Epithelial cell of proximal tubule (primary cell): Measurements from ENCODE around the gene SCGB1A1. TPM values are rescaled to one million over a fixed set of nuclear protein-coding genes. Genes with fewer than 3 reads are reported as not detected.
A peak's percentile ranks its signal among the peaks of the same experiment; 100 is the strongest.

Source experiments
- DNase-seq: peaks from one replicate; pipeline ENCODE4 v3.0.0-alpha.2; 2011; ENCODE audit warnings: low read depth
- H3K4me3 ChIP-seq: 2 replicates; pipeline ENCODE4 v1.5.1; 2011; ENCODE audit warnings: low read depth, mild to moderate bottlenecking, low read length
- total RNA-seq: library from RNA; depleted of rRNA; stranded (reverse); fragments of >200 nt; gene quantifications from 2 replicates; pipeline ENCODE4 v1.2.3, GENCODE V29; 2015
- TF ChIP-seq, protein P1 (sequence below): conservative IDR thresholded peaks from 2 replicates; pipeline ENCODE4 v1.5.1; 2012; ENCODE audit warnings: low read depth, mild to moderate bottlenecking, low read length

The SCGB1A1 gene
- total RNA-seq, 1 donor from 2014 or later: not detected

DNA sequence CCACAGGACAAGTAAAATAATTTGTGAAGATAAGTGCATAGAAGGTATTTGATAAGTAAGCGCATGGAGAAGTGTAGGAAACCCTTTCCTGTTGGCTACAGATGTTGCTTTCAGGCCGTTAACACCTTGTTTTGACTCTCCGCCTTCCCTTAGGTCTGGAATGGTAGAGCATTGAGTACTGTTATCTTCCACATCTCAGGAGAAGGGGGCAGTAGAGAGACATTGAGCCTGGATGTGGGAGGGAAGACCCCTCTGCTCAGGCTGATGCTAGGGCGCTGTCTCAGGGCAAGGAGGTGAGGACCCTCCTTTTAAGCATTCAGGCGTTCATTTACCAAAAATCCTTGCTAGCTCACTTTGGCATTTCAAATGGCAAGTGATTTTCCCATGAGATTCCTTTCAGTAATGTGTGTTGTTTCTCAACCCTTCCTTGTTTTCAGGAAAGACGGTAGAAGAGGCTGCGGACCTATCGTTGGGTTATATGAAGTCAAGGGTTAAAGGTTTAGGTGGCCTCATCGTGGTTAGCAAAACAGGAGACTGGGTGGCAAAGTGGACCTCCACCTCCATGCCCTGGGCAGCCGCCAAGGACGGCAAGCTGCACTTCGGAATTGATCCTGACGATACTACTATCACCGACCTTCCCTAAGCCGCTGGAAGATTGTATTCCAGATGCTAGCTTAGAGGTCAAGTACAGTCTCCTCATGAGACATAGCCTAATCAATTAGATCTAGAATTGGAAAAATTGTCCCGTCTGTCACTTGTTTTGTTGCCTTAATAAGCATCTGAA is 27.0 kb upstream of the SCGB1A1 start:
- TF ChIP-seq, protein P1, sequence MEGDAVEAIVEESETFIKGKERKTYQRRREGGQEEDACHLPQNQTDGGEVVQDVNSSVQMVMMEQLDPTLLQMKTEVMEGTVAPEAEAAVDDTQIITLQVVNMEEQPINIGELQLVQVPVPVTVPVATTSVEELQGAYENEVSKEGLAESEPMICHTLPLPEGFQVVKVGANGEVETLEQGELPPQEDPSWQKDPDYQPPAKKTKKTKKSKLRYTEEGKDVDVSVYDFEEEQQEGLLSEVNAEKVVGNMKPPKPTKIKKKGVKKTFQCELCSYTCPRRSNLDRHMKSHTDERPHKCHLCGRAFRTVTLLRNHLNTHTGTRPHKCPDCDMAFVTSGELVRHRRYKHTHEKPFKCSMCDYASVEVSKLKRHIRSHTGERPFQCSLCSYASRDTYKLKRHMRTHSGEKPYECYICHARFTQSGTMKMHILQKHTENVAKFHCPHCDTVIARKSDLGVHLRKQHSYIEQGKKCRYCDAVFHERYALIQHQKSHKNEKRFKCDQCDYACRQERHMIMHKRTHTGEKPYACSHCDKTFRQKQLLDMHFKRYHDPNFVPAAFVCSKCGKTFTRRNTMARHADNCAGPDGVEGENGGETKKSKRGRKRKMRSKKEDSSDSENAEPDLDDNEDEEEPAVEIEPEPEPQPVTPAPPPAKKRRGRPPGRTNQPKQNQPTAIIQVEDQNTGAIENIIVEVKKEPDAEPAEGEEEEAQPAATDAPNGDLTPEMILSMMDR: no peak
- no peak for DNase-seq
- H3K4me3 ChIP-seq: no peak overlapping the region

DNA sequence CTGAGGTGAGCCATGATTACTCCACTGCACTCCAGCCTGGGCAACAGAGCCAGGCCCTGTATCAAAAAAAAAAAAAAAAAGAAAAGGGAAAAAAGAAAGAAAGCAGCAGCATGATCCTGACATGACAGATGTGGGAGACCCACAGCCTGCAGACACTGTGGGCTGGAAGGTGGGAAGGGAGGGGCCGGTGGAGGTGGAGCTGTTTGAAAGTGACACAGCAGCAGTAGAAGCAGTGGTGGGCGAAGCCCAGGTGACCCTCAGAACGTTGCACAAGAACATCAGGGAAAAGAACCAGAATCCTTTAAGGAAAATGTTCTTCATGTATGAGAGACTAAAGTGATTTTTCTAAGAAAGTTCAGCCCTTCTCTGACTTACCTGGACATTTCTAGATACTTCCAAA is 26.3 kb upstream of the SCGB1A1 start:
- no peak for DNase-seq
- no peak overlapping the region for H3K4me3 ChIP-seq
- TF ChIP-seq, protein P1: no peak

DNA sequence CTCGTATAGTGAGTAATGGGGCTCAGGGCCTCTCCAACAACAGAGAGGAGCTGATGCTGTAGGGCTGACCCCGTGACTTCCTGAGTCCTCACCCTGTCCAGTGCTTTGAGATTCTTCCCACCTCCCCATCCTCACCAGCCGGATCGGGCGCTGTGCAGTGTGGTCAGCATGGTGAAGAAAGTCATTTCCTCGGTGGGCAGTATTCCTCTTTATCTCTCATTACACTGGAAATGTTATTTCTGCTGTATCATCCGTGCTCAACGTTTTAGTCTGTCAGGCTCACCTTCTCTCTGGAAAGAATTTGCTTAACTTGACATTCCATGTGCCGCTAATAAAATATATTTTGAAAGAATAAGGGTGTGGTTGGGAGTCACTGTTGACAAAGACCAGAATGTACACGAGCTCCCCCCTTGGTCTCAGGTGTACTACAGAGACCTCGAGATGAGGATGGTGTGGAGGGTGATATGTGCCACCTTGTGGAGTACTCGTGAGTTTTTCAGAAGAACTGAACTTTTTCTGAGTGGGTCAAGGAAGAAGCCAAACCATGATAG is 25.7 kb upstream of the SCGB1A1 start:
- TF ChIP-seq, protein P1: peak; percentile 44
- DNase-seq: no peak
- H3K4me3 ChIP-seq: no peak overlapping the region

DNA sequence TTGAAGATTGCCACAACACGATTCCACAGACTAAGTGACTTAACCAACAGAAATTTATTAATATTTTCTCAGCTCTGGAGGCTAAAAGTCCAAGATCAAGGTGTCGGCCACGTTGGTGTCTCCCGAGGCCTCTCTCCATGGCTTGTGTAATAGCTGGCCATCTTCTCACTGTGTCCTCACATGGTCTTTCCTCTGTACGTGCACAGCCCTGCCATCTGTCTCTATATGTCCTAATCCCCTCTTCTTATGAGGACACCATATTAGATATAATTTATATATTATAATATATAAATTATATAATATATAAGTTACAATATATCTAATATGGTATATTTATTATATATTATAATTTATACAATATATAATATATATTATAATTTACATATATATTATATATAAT is 25.1 kb upstream of the SCGB1A1 start:
- TF ChIP-seq, protein P1: no peak
- no peak overlapping the region for H3K4me3 ChIP-seq
- no peak for DNase-seq

DNA sequence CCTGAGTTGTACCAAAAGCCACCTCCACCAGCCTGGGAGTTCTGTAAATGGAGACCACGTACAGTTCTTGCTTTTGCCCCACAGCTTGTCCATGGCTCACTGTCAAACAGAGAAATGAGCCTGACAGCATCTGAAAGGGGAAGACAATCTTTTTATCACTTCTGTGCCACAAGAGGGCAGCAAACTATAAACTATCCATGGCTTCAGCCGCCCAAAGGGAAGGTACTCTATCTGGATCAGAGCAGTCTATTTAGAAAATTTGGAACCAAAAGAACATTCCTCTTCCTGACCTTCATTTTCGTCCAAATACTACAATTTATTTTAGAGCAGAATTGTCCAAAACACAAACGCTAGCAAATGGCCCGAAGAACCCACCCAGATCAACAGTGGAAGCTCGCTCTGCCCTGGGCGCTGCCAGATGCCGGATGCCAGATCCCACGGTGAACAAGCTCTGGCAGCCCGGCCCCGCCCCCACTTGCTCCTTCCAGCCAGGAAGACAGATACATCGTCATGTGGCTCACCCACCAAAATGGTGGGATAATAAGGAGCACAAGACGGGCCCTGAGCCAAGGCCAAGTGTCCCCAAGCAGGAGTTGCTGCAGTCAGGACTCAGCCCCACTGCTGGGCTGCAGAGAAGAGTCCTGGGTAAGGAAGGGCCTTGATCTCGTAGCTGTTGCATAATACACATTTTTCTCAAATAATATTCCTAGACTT is 23.9 kb upstream of the SCGB1A1 start:
- DNase-seq: peak; percentile 23
- TF ChIP-seq, protein P1: peak; percentile 68
- peak overlapping the region; percentile 27 for H3K4me3 ChIP-seq

DNA sequence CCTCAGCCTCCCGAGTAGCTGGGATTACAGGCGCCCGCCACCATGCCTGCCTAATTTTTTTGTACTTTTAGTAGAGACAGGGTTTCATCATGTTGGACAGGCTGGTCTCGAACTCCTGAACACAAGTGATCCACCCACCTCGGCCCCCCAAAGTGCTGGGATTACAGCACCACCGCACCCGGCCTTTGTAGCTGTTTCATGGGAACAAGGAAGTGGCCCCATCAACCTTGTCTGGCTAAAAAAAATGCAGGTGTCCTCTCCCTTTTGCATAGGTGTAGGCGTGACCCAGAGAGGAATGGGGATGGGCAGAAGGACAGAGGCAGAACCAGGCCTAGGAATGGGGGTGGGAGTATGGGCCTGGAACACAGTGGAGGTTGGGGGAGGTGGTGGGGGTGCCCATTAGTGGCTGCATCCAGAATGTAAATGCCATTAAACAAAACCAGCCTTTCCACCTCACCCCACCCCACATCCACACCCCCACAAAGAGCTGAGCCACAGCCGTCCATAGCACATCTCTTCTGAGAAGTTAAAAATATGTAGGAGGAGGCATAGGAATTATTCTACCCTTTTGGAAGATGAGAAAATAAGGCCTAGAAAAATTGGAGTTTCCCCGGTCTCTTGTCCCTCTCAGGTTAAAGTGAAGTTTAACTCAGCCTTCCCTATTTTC is 22.8 kb upstream of the SCGB1A1 start:
- no peak overlapping the region for H3K4me3 ChIP-seq
- TF ChIP-seq, protein P1: no peak
- no peak for DNase-seq
